Measurements from ENCODE around the gene ZNF844. TPM values are rescaled to one million over a fixed set of nuclear protein-coding genes. Genes with fewer than 3 reads are reported as not detected.

The ZNF844 gene
- total and polyA plus RNA-seq, 2 experiments from 2014 or later, result 3.0 to 11.2 TPM

DNA sequence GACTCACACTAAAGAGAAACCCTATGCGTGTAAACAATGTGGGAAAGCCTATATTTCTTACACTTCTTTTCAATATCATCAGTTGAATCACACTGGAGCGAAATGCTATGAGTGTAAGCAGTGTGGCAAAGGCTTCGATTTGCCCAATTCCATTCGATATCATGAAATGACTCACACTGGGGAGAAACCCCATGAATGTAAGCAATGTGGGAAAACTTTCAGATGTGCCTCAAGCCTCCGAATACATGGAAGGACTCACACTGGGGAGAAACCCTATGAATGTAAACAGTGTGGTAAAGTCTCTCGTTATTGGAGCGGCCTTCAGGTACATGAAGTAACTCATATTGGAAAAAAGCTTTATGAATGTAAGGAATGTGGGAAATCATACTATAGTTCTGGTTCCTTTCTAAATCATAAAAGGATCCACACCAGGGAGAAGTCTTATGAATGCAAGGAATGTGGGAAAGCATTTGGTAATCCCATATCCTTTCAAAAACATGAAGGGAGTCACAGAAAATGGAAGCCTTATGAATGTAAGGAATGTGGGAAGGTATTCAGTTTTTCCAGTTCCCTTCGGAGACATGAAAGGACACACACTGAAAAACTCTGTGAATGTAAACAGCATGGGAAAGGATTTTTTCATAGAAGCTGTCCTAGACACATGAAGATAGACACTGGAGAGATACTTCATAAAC lies 47.6 kb downstream of the ZNF844 start:
- no peaks in the 10 kb centered on the region for H3K9me2 ChIP-seq (replicated peaks; ENCODE audit: insufficient read depth)
- H3K4me1 ChIP-seq (ENCODE audit: insufficient read depth), result no peaks in the 10 kb centered on the region
- H3K9me3 ChIP-seq (ENCODE audit: low read depth), result peaks cover 4% of the 10 kb centered on the region
- peaks cover 6% of the 10 kb centered on the region for H3K36me3 ChIP-seq (replicated peaks; ENCODE audit: insufficient read depth, low read depth)
- DNase-seq (ENCODE audit: low spot score), result no peak
- no peaks in the 10 kb centered on the region for H3K79me2 ChIP-seq
- no peaks in the 10 kb centered on the region for H4K20me1 ChIP-seq (ENCODE audit: insufficient read depth, poor library complexity, severe bottlenecking)
- H3K4me2 ChIP-seq, result no peak overlapping the region
- 95% methylated on average over 8 of the region's 8 CpGs for WGBS (ENCODE audit: low lambda C conversion rate, missing lambda C conversion rate)
- H3K4me3 ChIP-seq, result no peak overlapping the region
- H3K27me3 ChIP-seq, result no peaks in the 10 kb centered on the region
- no peak overlapping the region for H3K27ac ChIP-seq
- TF ChIP-seq, protein P1, sequence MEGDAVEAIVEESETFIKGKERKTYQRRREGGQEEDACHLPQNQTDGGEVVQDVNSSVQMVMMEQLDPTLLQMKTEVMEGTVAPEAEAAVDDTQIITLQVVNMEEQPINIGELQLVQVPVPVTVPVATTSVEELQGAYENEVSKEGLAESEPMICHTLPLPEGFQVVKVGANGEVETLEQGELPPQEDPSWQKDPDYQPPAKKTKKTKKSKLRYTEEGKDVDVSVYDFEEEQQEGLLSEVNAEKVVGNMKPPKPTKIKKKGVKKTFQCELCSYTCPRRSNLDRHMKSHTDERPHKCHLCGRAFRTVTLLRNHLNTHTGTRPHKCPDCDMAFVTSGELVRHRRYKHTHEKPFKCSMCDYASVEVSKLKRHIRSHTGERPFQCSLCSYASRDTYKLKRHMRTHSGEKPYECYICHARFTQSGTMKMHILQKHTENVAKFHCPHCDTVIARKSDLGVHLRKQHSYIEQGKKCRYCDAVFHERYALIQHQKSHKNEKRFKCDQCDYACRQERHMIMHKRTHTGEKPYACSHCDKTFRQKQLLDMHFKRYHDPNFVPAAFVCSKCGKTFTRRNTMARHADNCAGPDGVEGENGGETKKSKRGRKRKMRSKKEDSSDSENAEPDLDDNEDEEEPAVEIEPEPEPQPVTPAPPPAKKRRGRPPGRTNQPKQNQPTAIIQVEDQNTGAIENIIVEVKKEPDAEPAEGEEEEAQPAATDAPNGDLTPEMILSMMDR (IDR thresholded peaks at IDR 0.05; ENCODE audit: poor library complexity), result no peak
- TF ChIP-seq EZH2 (IDR thresholded peaks at IDR 0.05; ENCODE audit: borderline replicate concordance), result no peak
- TF ChIP-seq EZH2phosphoT487 (IDR thresholded peaks at IDR 0.05; ENCODE audit: low read depth, severe bottlenecking, unreplicated experiment), result no peak
- H2AFZ ChIP-seq, result no peak overlapping the region

DNA sequence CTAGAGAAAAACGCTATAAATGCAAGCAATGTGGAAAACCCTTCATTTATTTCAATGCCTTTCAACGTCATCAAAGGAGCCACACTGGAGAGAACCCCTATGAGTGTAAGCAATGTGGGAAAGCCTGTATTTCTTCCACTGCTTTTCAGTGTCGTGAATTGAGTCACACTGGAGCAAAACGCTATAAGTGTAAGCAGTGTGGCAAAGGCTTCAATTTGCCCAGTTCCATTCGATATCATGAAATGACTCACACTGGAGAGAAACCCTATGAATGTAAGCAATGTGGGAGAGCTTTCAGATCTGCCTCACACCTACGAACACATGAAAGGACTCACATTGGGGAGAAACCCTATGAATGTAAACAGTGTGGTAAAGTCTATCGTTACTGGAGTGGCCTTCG lies 48.2 kb downstream of the ZNF844 start:
- TF ChIP-seq, protein P1 (IDR thresholded peaks at IDR 0.05; ENCODE audit: poor library complexity), result no peak
- no peak for TF ChIP-seq EZH2phosphoT487 (IDR thresholded peaks at IDR 0.05; ENCODE audit: low read depth, severe bottlenecking, unreplicated experiment)
- TF ChIP-seq EZH2 (IDR thresholded peaks at IDR 0.05; ENCODE audit: borderline replicate concordance), result no peak
- no peaks in the 10 kb centered on the region for H3K79me2 ChIP-seq
- WGBS (ENCODE audit: low lambda C conversion rate, missing lambda C conversion rate), result 97% methylated on average over 8 of the region's 8 CpGs

DNA sequence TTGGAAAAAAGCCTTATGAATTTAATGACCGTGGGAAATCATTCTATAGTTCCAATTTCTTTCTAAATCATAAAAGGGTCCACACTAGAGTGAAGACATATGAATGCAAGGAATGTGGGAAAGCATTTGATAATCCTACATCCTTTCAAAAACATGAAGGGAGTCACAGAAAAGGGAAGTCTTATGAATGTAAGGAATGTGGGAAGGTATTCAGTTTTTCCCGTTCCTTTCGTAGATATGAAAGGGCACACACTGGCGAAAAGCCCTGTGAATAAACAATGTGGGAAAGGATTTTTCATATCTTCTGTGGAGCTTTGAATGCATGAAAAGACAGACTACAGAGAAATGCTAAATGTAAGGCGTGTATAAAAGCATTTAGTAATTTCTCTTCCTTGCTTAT lies 48.6 kb downstream of the ZNF844 start:
- Histone ChIP-seq H3K4me1 (ENCODE audit: insufficient read depth) (no peaks in the 10 kb centered on the region), H3K4me2 (no peak overlapping the region), H3K27me3 (no peaks in the 10 kb centered on the region), H3K79me2 (no peaks in the 10 kb centered on the region), H3K27ac (no peak overlapping the region), H3K9me3 (ENCODE audit: low read depth) (peaks cover 4% of the 10 kb centered on the region), H3K4me3 (no peak overlapping the region), H2AFZ (no peak overlapping the region), H4K20me1 (ENCODE audit: insufficient read depth, poor library complexity, severe bottlenecking) (no peaks in the 10 kb centered on the region), H3K9me2 (replicated peaks; ENCODE audit: insufficient read depth) (no peaks in the 10 kb centered on the region), H3K36me3 (replicated peaks; ENCODE audit: insufficient read depth, low read depth) (peaks cover 6% of the 10 kb centered on the region)
- TF ChIP-seq, protein P1 (IDR thresholded peaks at IDR 0.05; ENCODE audit: poor library complexity), result no peak
- TF ChIP-seq EZH2phosphoT487 (IDR thresholded peaks at IDR 0.05; ENCODE audit: low read depth, severe bottlenecking, unreplicated experiment) (no peak), EZH2 (IDR thresholded peaks at IDR 0.05; ENCODE audit: borderline replicate concordance) (no peak)
- no peak for DNase-seq (ENCODE audit: low spot score)
- 98% methylated on average over 5 of the region's 5 CpGs for WGBS (ENCODE audit: low lambda C conversion rate, missing lambda C conversion rate)

More for the DNA sequence above, 48.2 kb downstream of the ZNF844 start:
- no peaks in the 10 kb centered on the region for H3K9me2 ChIP-seq (replicated peaks; ENCODE audit: insufficient read depth)
- peaks cover 4% of the 10 kb centered on the region for H3K9me3 ChIP-seq (ENCODE audit: low read depth)
- H3K36me3 ChIP-seq (replicated peaks; ENCODE audit: insufficient read depth, low read depth), result peaks cover 6% of the 10 kb centered on the region
- no peak overlapping the region for H3K4me3 ChIP-seq
- H3K27me3 ChIP-seq, result no peaks in the 10 kb centered on the region
- no peaks in the 10 kb centered on the region for H3K4me1 ChIP-seq (ENCODE audit: insufficient read depth)
- H3K4me2 ChIP-seq, result no peak overlapping the region
- no peak for DNase-seq (ENCODE audit: low spot score)
- H4K20me1 ChIP-seq (ENCODE audit: insufficient read depth, poor library complexity, severe bottlenecking), result no peaks in the 10 kb centered on the region
- H2AFZ ChIP-seq, result no peak overlapping the region
- no peak overlapping the region for H3K27ac ChIP-seq

Measured in hepatocyte (in vitro differentiated cells).